ENCODE results near the gene NUP188. TPM values are rescaled to one million over a fixed set of nuclear protein-coding genes. Genes with fewer than 3 reads are reported as not detected.

Gene NUP188
- total and polyA plus RNA-seq, 8 donors, result 10.8 to 20.8 (median 13.5) TPM

DNA sequence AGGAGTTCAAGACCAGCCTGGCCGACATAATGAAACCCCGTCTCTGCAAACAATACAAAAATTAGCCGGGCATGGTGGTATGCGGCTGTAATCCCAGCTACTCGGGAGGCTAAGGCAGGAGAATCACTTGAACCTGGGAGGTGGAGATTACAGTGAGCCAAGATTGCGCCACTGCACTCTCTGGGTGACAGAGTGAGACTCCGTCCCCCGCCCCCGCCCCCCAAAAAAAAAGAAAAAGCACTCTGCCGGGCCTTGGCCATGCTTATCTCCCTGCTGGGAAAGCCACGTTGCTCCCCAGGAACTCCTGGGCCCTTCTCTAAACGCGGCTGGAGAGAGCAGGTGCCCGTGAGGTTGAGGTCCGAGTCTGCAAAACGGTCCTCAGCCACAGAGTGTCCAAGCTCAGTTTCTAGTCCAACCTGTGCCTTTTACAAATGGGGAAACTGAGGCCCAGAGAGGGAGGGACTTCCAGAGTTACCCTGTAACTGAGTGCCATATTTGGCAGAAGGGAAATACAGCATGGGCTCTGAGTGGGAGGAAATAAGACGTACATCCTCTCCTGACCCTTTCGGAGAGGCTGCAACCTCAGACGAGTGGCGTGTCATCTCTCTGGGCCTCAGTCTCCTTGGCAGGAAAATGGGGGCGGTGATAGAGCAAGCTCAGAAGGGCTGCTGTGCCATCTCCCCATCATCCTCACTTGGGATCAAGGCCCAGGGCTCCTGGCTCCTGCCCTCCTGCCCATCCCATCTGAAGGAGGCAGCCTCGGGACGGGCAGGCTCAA is 33.3 kb upstream of the NUP188 start:
- TF ChIP-seq, protein P1, sequence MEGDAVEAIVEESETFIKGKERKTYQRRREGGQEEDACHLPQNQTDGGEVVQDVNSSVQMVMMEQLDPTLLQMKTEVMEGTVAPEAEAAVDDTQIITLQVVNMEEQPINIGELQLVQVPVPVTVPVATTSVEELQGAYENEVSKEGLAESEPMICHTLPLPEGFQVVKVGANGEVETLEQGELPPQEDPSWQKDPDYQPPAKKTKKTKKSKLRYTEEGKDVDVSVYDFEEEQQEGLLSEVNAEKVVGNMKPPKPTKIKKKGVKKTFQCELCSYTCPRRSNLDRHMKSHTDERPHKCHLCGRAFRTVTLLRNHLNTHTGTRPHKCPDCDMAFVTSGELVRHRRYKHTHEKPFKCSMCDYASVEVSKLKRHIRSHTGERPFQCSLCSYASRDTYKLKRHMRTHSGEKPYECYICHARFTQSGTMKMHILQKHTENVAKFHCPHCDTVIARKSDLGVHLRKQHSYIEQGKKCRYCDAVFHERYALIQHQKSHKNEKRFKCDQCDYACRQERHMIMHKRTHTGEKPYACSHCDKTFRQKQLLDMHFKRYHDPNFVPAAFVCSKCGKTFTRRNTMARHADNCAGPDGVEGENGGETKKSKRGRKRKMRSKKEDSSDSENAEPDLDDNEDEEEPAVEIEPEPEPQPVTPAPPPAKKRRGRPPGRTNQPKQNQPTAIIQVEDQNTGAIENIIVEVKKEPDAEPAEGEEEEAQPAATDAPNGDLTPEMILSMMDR (IDR thresholded peaks at IDR 0.05), result no peak
- Histone ChIP-seq H3K27me3 (no peaks in the 10 kb centered on the region), H3K36me3 (peaks cover 0 to 7% (median 1%) of the 10 kb centered on the region in 3 donors), H3K4me1 (peaks cover 15 to 20% (median 17%) of the 10 kb centered on the region in 3 donors), H3K27ac (no peak overlapping the region), H3K4me3 (no peak overlapping the region), H3K9me3 (no peaks in the 10 kb centered on the region)
- WGBS, 2 donors, result 72 to 73% methylated on average over 23 of the region's 23 CpGs
- FAIRE-seq (no peak), ATAC-seq (no peak), DNase-seq (no peak)
- intact Hi-C loops (cut with DNase I), result no loop called here

DNA sequence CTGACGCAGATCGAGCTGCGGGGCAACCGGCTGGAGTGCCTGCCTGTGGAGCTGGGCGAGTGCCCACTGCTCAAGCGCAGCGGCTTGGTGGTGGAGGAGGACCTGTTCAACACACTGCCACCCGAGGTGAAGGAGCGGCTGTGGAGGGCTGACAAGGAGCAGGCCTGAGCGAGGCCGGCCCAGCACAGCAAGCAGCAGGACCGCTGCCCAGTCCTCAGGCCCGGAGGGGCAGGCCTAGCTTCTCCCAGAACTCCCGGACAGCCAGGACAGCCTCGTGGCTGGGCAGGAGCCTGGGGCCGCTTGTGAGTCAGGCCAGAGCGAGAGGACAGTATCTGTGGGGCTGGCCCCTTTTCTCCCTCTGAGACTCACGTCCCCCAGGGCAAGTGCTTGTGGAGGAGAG is 31.3 kb upstream of the NUP188 start:
- Histone ChIP-seq H3K4me3 (peak overlapping the region in 3 of 4 donors; percentile 17 to 46 (median 30)), H3K27ac (peak overlapping the region; percentile 73 to 92 (median 85)), H3K9me3 (no peaks in the 10 kb centered on the region), H3K4me1 (peaks cover 27 to 40% (median 33%) of the 10 kb centered on the region in 3 donors), H3K36me3 (no peaks in the 10 kb centered on the region), H3K27me3 (no peaks in the 10 kb centered on the region)
- intact Hi-C loops (cut with DNase I), result no loop called here
- ATAC-seq (peak; percentile 42 to 61 (median 47)), DNase-seq (peak; percentile 51 to 89 (median 65)), FAIRE-seq (no peak)
- 38 to 41% methylated on average over 13 to 18 of the region's 18 CpGs for WGBS, 2 donors
- TF ChIP-seq, protein P1 (IDR thresholded peaks at IDR 0.05), result no peak

DNA sequence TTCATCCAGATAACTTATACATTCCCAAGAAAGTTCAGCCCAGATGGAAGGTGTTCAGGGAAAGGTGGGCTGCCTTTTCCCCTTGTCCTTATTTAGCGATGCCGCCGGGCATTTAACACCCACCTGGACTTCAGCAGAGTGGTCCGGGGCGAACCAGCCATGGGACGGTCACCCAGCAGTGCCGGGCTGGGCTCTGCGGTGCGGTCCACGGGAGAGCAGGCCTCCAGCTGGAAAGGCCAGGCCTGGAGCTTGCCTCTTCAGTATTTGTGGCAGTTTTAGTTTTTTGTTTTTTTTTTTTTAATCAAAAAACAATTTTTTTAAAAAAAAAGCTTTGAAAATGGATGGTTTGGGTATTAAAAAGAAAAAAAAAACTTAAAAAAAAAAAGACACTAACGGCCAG is 30.8 kb upstream of the NUP188 start:
- intact Hi-C loops (cut with DNase I), result no loop called here
- H3K9me3 ChIP-seq, result no peaks in the 10 kb centered on the region
- WGBS, 2 donors, result 57 to 72% methylated on average over 11 of the region's 11 CpGs
- H3K27me3 ChIP-seq, result no peaks in the 10 kb centered on the region
- no peak for DNase-seq
- peak overlapping the region in 3 of 4 donors; percentile 17 to 46 (median 30) for H3K4me3 ChIP-seq
- H3K4me1 ChIP-seq, result peaks cover 27 to 44% (median 33%) of the 10 kb centered on the region in 3 donors
- no peak for FAIRE-seq
- peak overlapping the region; percentile 73 to 92 (median 85) for H3K27ac ChIP-seq
- no peaks in the 10 kb centered on the region for H3K36me3 ChIP-seq
- TF ChIP-seq, protein P1 (IDR thresholded peaks at IDR 0.05), result no peak
- ATAC-seq, result peak; percentile 2 to 11 (median 4)

DNA sequence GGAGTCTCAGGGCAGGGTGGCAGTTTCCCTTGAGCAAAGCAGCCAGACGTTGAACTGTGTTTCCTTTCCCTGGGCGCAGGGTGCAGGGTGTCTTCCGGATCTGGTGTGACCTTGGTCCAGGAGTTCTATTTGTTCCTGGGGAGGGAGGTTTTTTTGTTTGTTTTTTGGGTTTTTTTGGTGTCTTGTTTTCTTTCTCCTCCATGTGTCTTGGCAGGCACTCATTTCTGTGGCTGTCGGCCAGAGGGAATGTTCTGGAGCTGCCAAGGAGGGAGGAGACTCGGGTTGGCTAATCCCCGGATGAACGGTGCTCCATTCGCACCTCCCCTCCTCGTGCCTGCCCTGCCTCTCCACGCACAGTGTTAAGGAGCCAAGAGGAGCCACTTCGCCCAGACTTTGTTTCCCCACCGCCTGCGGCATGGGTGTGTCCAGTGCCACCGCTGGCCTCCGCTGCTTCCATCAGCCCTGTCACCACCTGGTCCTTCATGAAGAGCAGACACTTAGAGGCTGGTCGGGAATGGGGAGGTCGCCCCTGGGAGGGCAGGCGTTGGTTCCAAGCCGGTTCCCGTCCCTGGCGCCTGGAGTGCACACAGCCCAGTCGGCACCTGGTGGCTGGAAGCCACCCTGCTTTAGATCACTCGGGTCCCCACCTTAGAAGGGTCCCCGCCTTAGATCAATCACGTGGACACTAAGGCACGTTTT is 30.2 kb upstream of the NUP188 start:
- Histone ChIP-seq H3K27ac (peak overlapping the region; percentile 73 to 92 (median 85)), H3K9me3 (no peaks in the 10 kb centered on the region), H3K4me1 (peaks cover 27 to 44% (median 33%) of the 10 kb centered on the region in 3 donors), H3K4me3 (peak overlapping the region in 1 of 4 donors; percentile 46), H3K36me3 (no peaks in the 10 kb centered on the region), H3K27me3 (no peaks in the 10 kb centered on the region)
- WGBS, 2 donors, result 34 to 39% methylated on average over 26 of the region's 26 CpGs
- ATAC-seq (peak; percentile 75 to 80 (median 76)), FAIRE-seq (no peak), DNase-seq (peak; percentile 84 to 96 (median 94))
- intact Hi-C loops (cut with DNase I), result no loop called here
- TF ChIP-seq, protein P1 (IDR thresholded peaks at IDR 0.05), result no peak
